GM18909 (cell line): Measurements from ENCODE around the gene SNAPC5.
"Not testable (repeated sequence)": the region's sequence is repeated elsewhere in the genome, so short reads cannot be mapped to it uniquely, and the experiment has no call there.

Experiments used
- ATAC-seq: cut with Tn5 transposase; IDR thresholded peaks from one replicate; pipeline ENCODE4 v1.9.1; 2021; ENCODE audit warnings: mild to moderate bottlenecking; ENCODE audit not compliant: unreplicated experiment, poor library complexity

SNAPC5 gene

DNA sequence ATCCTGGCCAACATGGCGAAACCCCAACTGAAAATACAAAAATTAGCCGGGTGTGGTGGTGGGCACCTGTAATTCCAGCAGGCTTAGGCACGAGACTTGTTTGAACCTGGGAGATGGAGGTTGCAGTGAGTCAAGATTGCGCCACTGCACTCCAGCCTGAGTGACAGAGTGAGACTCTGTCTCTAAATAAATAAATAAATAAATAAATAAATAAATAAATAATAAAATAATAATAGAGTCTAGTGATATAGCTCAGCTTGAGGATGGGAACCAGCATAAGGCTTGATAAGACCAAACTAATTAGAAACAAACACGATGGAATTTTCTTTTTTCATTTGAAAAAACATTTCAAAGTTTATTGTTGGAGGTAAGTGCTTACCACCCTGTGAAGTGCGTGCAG lies 36.3 kb downstream of the SNAPC5 start:
- ATAC-seq: not testable (repeated sequence)

DNA sequence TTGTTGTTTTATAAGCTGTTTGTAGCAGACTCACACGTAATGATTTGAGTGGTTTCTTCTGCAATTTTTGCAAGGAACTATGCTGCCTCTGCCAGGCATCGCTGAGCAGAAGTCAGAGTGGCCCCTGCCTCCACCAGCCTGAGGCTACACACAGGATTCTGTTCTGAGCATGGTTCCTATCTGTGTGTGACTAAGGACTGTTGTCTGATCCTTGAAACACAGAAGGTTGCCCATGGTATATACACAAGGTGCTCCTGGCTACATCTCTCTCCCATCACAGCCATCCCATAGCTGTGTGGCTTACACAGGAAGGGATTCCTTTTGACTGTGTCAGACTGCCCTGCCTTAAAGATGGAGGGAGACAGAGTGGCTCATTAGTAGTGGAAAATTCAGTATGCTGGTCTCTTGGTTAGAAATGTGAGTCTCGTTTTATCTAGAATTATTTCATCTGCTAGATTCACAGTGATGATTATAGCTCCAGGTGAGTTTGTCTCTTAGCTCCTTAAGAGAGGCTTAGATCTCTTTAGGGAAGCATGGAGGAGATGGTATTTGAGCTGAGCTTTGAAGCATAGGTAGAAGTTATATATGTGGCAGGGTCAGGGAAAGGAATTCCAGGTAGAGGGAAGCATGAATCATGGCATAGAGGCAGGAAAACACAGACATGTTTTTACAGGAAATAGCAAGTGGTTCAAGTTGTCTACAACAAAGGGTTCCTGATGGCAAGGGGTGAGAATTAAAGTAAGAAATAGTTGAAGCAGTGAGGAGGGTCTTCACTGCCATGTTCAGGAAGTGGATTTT lies 37.5 kb downstream of the SNAPC5 start:
- no peak for ATAC-seq

- no peak for ATAC-seq
Measured at GRCh38 chr15:66456211-66456610, 41.4 kb downstream of the SNAPC5 start.

DNA sequence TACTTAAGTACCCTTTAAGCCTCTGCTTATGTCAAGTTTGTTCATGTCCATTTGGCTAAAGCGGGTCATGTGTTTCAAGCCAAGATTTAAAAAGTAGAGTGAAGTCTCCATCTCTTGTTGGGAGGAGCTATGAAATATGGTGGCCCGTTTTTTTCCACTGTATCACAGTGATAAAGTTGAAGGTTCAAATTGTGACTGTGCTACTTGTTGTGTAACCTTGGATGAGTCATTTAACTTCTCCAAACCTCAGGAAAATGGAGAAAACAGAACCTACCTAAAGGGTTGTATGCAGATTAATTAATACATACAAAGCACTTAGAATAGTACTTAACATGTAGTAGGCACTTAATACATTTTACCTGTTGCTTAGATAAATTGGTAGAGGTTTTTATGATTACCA lies 43.4 kb downstream of the SNAPC5 start:
- no peak for ATAC-seq

- no peak for ATAC-seq
Measured at GRCh38 chr15:66452971-66453580, 44.5 kb downstream of the SNAPC5 start.

DNA sequence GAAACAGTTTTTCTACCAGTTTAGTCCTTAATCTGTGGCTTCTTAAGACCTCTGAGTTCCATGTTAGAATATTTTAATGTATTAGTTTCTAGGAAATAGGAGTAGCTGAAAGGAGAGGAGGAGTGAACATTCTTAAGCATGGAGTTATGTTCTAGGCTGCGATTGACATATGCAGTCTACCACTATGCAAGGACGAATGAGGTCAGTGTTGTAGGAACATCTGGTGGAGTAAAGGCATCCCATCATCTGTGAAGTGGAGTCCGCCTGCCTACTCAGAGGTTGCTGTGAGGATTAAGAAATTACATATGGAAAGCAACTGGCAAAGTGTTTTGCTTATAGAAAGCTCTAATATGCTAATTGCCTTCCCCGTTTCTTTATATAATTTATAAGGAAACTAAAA lies 45.1 kb downstream of the SNAPC5 start:
- ATAC-seq: no peak
